EL (cell line): ENCODE measurements around the gene SLC10A4.
"Not testable (repeated sequence)": the region's sequence is repeated elsewhere in the genome, so short reads cannot be mapped to it uniquely, and the experiment has no call there.

Source experiments
- DNase-seq: peaks from one replicate; pipeline ENCODE4 v3.0.0-alpha.2; 2016

The SLC10A4 gene, protein sequence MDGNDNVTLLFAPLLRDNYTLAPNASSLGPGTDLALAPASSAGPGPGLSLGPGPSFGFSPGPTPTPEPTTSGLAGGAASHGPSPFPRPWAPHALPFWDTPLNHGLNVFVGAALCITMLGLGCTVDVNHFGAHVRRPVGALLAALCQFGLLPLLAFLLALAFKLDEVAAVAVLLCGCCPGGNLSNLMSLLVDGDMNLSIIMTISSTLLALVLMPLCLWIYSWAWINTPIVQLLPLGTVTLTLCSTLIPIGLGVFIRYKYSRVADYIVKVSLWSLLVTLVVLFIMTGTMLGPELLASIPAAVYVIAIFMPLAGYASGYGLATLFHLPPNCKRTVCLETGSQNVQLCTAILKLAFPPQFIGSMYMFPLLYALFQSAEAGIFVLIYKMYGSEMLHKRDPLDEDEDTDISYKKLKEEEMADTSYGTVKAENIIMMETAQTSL

DNA sequence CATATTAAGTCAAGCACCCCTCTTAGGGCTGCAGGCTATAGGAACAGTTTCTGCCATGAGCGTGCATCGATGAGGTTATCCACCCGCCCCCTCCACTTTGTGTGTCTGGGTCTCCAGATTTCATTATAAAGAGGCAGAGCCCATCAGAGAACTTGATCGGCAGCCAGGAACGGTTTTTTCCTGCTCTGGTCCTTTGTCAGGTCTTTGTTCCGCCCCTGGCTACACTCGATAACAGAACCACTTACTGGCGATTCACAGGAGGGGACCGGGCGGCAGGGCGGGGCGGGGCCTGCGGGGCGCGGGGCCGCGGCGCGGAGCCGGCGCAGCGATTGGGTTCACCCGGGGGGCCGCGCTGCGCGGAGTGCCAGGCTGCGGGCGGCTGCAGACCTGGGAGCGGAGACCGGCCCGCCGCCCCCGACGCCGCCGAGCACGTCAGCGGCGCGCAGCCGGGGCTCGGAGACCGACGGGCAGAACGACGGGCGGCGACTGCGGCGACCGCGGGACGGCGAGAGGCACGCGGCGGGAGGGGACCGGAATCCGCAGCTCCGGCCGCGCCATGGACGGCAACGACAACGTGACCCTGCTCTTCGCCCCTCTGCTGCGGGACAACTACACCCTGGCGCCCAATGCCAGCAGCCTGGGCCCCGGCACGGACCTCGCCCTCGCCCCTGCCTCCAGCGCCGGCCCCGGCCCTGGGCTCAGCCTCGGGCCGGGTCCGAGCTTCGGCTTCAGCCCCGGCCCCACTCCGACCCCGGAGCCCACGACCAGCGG lies at the start of gene SLC10A4:
Gene SLC10A4, plus strand, starts transcription at position 338 of the 771 bp plus-strand sequence. Its CDS starts 219 bp downstream, at position 557.
- DNase-seq = peak; percentile 21

- no peak for DNase-seq
These were observed 46.8 kb upstream of the SLC10A4 start for GRCh38 chr4:48436318-48436717.

- DNase-seq = peak; percentile 12
These were observed 43.2 kb upstream of the SLC10A4 start for GRCh38 chr4:48439988-48440387.

DNA sequence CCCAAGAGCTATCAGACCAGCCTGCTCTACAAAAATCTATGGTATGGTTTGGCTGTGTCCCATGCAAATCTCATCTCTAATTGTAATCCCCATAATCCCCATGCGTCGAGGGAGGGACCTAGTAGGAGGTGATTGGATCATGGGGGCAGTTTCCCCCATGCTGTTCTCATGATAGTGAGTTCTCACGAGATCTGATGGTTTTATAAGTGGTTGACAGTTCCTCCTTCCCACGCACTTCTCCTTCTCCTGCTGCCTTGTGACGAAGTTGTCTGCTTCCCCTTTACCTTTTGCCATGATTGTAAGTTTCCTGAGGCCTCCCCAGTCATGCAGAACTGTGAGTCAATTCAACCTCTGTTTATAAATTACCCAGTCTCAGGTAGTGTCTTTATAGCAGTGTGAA lies 42.2 kb upstream of the SLC10A4 start:
- DNase-seq = not testable (repeated sequence)

DNA sequence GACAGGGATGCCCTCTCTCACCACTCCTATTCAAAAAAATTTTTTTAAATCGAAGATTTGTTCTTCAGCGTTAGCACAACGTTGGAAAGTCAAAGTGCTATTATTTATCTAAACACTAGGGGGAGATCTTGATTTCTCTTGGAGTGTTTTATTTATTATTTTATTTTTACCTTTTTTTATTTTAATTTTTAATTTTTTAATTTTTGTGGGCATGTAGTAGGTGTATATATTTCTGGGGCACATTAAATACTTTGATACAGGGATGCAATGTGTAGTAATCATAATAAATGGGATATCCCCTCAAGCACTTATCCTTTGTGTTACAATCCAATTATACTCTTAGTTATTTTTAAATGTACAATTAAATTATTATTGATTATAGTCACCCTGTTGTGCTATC lies 37.4 kb upstream of the SLC10A4 start:
- DNase-seq = peak; percentile 10

DNA sequence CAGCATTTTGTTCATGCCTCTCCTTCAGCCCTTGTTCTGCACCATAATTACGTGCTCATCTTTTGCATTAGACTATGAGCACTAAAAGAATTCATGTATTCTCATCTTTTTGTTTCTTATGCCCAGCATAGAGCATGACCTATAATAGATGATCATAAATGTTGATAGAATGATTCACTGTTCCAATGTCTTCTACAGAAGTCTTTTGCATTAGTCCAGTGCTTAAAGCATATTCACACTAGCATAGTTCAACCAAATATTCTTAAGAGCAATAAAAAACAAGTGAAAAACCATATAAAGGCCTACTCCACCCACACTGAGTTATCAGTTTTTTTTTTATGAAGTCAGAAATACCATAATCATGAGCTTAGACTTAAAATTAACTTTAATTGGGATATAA lies 36.5 kb upstream of the SLC10A4 start:
- DNase-seq = no peak

GRCh38 chr4:48449151-48449550 lies 34.0 kb upstream of the SLC10A4 start:
- no peak for DNase-seq

DNA sequence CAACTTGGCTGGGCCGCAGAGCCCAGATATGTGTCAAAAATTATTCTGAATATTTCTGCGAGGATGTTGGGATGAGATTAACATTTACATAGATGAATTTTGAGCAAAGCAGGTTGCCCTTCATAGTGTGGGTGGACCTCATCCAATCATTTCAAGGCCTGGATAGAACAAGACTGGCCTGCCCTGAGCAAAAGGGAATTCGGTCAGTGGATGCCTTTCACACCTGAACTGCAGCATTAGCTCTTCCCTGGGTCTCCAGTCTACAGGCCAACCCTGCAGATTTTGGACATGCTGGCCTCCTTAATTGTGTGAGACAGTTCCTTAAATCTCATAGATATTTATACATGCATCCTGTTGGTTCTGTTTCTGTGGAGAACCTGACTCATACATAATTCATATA lies 32.4 kb upstream of the SLC10A4 start:
- no peak for DNase-seq

- not testable (repeated sequence) for DNase-seq
These were observed 31.5 kb upstream of the SLC10A4 start for GRCh38 chr4:48451656-48452055.

DNA sequence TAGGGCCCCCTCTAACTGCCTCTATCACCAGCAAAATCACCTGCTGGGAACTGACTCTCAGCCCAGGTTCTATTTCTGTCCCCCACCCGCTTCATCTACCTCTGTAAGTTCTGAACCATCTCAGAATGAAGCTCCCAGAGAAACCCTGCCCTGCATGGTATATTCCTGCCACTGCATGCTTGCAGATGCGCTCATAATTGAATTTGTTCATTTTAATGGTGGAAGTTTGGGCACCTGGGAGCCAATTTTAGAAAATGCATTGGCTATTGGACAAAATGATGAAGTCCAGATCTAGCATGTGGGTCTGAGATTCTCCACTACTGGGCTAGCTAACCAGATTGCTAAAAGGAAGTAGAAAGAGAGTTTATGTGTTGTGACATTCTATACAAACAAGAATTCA lies 28.6 kb upstream of the SLC10A4 start:
- no peak for DNase-seq

GRCh38 chr4:48461000-48461399 lies 22.1 kb upstream of the SLC10A4 start:
- no peak for DNase-seq

DNA sequence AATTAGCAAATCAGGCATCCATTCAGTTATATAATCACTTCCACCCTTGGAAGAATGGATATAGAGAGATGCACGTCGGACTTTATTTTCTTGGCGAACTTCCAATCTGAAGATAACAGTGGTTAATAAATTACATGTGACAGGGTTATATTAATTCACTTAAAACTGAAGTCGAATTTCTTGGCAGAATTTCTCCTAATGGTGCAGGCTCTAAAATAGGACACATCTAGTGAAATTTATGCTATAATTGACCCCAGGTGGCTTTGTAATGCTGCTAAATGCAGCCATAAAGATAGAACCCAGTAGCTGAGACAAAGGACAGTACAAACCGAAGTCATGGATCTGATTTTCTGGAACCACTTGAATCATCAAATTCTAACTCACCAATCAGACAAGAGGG lies 20.8 kb upstream of the SLC10A4 start:
- DNase-seq = no peak

DNA sequence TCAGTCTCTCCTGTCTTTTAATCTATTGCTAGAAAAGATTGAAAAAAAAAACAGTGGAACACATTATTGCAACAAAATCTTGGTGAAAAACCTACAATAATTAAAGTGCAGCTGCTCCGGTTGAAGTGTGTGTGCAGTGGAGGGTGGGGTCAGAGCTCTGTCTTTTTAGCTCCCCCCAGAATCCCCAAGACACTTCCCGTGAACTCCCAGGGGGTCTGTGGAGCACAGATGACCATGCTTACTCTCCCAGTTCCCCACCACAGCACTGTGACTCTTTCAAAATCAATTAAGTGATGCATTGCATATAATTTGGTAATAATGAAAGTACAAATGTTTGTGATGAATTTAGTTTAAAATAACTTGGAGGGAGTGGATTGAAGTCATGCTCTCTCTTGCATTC lies 15.7 kb upstream of the SLC10A4 start:
- no peak for DNase-seq

DNA sequence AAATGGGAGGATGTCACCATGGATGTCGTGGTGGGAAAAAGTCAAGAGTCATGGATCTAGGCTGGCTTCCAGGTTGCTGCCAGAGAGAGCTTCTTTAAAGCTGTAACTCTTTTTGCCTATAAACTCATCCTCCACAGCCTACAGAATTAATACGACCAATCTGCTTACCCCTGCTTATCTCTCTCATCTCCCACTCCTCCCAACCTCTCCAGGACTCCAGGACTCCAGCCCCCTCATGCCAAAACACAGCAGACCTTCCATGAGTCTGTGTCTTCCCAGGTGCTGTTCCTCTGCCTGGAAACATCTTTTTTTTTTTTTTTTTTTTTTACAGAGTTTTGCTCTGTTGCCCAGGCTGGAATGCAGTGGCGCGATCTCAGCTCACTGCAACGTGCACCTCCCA lies 15.3 kb upstream of the SLC10A4 start:
- no peak for DNase-seq

GRCh38 chr4:48470137-48470536 lies 13.0 kb upstream of the SLC10A4 start:
- DNase-seq = no peak

DNA sequence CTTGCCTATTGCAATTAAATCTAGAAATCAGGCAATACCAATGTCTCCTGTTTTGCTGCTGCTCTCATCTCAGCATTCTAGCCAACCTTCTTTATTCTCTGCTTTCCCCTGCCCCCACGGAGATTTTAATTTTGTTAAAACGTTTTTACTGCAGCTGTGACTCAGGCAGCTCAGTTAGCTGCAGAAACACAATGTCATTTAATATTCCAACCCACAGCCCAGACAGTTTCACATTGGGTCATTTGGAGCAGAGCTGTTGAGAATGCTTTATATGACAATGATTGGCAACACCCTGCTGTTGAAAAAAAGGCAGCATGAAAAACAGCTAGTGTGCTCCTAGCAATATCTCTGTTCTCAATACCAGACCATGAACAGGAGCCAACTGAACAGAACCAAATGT lies 12.6 kb upstream of the SLC10A4 start:
- no peak for DNase-seq

DNA sequence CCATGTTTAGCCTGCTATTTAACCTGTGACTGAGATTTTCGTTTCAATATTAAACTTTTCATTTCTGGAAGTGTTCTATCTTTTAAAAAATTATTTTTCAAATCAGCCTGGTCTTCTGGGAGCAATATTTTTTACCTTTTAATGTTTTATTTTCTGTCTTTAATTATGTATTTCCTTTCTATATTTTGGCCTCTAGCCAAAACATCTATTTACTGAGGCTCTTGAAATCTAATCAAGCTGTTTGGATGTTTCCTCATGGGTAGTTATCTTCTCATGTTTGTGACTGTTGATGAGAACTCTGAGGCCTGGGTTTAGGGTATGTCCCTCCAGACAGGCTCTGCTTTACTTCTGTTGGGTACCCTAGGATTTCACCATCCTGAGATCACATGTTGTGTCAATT lies 10.3 kb upstream of the SLC10A4 start:
- no peak for DNase-seq

DNA sequence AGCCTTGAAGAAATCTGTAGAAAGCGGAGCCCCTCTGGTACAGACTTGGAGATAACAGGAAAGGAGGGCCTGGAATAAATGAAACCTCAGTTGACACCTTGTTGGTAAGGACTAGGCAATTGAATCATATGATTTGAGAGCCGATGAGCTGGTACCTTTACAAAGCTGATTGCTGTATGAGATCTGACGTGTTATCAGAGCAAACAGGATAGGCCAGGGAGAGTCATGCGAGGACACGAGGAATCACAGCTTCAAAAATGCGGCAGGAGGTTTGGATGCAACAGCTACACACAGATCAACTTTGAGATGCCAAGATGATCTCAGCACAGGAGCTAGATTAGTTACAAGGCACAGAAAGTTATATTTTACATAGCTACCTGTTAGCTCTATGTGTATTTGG lies 7.4 kb upstream of the SLC10A4 start:
- DNase-seq = no peak

GRCh38 chr4:48478273-48478672 lies 4.9 kb upstream of the SLC10A4 start:
- DNase-seq = no peak

DNA sequence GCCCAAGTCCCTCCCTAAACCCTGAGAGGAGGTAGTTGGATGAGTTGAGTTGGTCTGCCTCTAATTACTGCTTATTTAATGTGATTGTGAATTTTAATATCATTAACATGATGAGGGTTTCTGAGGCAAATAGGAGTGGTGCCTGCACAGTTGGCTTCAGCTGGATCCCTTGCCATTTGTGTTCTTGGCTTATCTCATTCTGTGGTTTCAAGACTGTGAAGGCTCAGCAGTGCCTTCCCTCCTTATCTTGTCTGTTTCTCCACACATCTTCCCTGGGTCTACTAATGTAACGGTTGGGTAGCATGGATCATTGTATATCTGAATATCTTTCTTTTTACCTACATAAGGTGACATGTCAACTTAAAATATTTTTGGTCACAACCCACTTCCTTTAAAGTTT lies 1.6 kb upstream of the SLC10A4 start:
- no peak for DNase-seq

- no peak for DNase-seq
These were observed 792 bp downstream of the SLC10A4 start for GRCh38 chr4:48483777-48484493.

DNA sequence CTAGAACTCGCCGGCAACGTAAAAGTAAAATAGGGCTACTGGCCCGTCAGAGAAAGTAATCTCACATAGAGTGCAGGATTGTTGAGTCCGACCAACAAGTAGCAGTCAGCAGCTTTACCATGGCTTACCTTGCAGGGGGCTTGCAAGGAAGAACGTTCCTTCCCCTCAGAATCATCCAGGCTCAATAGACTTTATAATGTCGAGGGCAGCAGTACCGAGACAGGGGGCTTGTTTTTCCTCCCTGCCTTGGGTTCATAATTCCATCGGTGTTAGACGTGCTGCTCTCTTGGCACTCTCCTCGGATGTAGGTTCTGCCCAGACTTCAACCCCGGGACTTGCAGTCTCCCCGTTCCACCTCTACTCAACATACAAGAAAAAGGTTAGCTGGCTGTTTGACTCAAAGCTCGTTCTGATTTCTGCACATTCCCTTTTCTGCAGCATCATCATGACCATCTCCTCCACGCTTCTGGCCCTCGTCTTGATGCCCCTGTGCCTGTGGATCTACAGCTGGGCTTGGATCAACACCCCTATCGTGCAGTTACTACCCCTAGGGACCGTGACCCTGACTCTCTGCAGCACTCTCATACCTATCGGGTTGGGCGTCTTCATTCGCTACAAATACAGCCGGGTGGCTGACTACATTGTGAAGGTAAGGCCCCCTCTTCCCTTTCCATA lies 1.5 kb downstream of the SLC10A4 start:
- DNase-seq = no peak

- DNase-seq = no peak
These were observed 6.5 kb downstream of the SLC10A4 start for GRCh38 chr4:48489683-48490011.
